Stimulated activated CD4-positive, alpha-beta T cell treated with anti-CD3 and anti-CD28 coated beads, Interleukin-2, amount 100 ng/mL, for 24 hours (primary cell): ENCODE results near the gene NT5DC1.
"Not testable (repeated sequence)": the region's sequence is repeated elsewhere in the genome, so short reads cannot be mapped to it uniquely, and the experiment has no call there.

Experiments
- DNase-seq, 2 donors: peaks; one replicate each; pipeline ENCODE4 v3.0.0-alpha.2; 2020

Gene NT5DC1

DNA sequence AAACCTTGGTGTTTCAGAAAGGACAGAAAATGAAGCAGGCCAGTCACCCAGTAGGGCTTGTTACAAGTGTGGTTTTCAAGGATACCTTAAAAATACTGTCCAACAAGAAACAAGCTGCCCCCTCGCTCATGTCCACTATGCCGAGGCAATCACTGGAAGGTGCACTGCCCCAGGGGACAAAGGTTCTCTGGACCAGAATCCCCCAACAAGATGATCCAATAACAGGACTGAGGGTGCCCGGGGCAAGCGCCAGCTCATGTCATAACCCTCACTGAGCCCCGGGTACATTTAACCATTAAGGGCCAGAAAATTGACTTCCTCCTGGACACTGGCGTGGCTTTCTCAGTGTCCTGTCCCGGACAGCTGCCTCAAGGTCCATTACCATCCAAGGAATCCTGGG lies 6.6 kb upstream of the NT5DC1 start:
- no peak for DNase-seq

DNA sequence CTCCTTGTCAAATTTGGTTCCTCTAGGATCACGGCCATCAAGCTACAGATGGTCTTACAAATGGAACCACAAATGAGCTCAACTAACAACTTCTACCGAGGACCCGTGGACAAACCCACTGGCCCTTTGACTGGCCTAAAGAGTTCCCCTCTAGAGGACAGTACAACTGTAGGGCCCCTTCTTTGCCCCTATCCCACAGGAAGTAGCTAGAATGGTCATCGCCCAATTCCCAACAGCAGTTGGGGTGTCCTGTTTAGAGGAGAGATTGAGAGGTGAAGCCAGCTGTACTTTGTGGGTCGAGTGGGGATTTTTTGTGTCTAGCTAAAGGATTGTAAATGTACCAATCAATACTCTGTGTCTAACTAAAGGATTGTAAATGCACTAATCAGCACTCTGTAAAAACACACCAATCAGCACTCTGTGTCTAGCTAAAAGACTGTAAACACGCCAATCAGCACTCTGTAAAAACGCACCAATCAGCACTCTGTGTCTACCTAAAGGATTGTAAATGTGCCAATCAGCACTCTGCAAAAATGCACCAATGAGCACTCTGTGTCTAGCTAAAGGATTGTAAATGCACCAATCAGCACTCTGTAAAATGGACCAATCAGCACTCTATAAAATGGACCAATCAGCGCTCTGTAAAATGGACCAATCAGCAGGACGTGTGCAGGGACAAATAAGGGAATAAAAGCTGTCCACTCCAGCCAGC lies 4.4 kb upstream of the NT5DC1 start:
- not testable (repeated sequence) for DNase-seq

GRCh38 chr6:116096979-116097816 lies 3.5 kb upstream of the NT5DC1 start:
- no peak for DNase-seq

GRCh38 chr6:116099036-116099435 lies 1.6 kb upstream of the NT5DC1 start:
- DNase-seq = no peak

GRCh38 chr6:116101302-116101718 lies 657 bp downstream of the NT5DC1 start:
- peak in 1 of 2 donors; percentile 81 for DNase-seq

- DNase-seq = no peak
Measured at GRCh38 chr6:116101790-116102189, 1.1 kb downstream of the NT5DC1 start.

GRCh38 chr6:116102873-116103272 lies 2.2 kb downstream of the NT5DC1 start:
- DNase-seq = no peak

DNA sequence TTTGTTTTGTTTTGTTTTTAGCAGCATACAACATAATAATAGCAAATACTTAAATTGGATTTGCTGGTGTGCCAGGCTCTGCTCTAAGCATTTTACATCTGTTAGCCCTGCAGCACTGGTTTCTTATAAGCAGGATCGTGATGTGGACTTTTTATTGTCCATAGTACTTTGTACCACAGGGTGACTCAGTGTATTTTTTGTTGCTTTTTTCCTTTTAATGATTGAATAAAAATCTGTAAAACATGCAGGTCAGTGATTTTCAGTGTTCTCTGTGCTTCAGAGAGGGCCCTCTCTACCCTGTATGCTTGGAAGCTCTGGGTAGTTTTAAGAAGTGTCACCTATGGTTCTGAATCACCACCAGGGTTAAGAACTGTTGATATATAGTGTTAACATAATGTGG lies 4.0 kb downstream of the NT5DC1 start:
- no peak for DNase-seq

- DNase-seq = no peak
Measured at GRCh38 chr6:116105247-116105646, 4.6 kb downstream of the NT5DC1 start.

DNA sequence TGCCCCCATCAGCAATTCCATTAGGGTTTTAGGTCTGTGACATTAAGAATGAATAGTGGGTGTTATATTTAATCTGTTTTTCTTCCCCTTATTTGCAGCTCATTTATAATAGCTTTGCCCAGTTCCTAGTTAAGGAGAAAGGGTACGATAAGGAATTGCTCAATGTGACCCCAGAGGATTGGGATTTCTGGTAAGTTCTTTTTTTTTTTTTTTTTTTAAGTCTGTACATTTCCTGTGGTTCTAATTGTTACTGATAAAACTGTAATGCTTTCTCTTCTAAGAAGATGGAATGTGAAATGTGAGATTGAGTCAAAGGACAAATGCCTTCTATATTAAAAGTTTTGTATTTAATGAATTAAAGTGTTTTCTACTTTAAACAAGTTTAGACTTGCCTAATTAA lies 5.5 kb downstream of the NT5DC1 start:
- no peak for DNase-seq

GRCh38 chr6:116108836-116109235 lies 8.2 kb downstream of the NT5DC1 start:
- no peak for DNase-seq

GRCh38 chr6:116111552-116112528 lies 11.2 kb downstream of the NT5DC1 start:
- DNase-seq = peak; percentile 33 to 45

DNA sequence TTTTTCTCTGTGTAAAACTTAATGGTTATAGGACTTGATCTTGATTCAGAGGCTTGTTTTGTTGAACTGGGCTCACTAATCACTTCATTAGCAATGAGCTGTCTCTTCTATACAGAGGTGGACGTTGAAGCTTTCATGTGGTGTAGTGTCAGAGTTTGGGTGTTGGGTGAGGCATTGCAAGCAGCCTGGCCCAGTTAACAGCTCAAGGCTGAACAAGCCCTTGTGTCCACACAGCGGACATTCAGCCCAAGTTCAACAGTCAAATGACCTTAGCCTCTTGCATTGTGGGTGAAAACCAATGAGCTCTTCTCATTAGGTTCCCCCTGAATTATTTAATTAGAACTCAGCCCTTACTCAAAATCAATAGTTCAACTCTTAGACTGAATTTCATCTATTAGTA lies 12.7 kb downstream of the NT5DC1 start:
- no peak for DNase-seq

DNA sequence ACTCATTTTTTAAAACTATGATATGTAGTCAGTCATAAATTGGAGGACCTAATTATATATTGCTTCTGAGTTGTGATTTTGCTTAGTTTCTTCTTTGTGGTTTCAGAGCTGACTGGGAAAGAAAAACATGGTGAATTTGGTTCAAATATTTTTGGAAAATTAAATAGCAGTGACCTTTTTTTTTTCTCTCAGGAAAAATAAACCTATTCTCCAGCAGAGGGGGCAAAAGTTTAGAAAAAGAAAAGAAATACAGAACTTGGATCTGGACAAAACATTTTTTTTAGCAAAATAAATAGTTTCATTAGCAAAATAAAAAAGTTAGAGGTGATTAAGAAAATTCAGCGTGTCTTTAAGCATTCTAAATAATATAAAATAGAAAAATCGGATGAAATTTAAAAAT lies 15.1 kb downstream of the NT5DC1 start:
- no peak for DNase-seq

DNA sequence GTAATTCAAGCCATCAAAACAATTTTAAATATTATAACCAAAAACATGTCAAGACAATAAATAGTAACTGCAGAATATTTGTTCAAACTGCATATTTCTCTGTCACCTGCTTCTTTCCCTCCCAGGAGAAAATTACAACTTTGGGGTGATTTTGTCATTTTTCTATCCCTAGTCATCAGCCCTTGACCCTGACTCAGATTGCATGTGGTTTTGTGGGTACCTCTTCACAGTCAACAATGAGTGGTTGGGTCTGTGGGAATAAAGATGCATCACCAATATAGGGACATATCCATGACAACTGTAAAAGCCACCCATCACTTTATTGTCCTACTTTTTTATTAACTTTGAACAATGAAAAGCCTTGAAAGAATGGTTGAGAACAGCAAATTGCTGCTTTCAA lies 18.0 kb downstream of the NT5DC1 start:
- DNase-seq = no peak

- no peak for DNase-seq
Measured at GRCh38 chr6:116120430-116120829, 19.8 kb downstream of the NT5DC1 start.

DNA sequence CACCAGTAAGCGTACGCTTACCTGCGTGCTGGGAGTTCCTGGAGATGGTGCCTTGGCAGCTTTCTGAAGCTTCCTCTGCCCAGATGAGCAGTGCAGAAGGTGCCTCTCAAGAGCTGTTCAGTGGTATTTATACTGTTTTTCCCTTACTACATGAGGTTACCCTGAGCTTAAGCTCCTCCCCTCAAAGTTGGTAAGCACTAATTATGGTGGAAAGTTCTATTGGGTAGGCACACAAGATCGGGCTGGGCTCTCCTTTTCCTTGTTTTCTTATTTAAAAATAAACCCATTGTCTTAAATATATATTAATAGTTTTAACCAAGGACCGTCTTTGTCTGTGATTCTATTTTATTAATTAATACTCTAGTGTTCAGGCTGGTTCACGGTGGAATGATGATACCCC lies 25.4 kb downstream of the NT5DC1 start, which contains the start of gene COL10A1:
Gene COL10A1 (minus strand): TSS at position 101 of the 400 bp plus-strand sequence. CDS start 640 bp downstream, outside the sequence.
- no peak for DNase-seq

DNA sequence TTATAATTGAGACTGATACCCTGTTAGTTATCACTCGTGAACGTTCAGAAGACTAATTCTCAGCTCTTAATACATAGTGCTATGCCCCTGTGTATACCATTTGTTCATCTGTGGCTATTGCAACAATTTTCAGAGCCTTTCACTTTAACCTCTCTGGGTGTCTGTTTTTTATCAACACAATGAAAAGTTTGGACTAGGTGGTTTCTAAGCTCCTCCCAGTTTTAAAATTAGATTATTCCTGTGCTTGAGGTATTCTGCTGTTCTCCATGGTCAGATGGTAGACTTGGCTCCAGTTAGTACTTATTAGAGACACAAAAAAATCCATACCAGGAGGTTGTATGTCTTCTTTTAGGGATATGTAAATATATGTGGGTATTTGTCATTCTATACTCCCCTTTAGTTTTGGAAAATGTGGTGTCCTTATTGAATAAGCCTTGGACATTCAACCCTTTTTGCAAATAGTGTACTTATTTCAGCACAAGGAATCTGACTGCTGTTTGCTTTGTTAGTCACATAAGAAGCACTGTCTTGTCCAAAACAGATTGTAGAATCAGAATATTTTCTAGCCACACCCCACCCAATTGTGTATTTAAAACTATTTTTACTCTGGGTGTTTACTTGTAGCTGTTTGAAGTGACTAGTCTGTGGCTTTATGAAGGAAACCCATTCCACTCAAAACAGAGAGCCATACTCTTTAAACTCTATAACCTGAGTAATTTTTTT lies 27.3 kb downstream of the NT5DC1 start:
- DNase-seq = no peak

DNA sequence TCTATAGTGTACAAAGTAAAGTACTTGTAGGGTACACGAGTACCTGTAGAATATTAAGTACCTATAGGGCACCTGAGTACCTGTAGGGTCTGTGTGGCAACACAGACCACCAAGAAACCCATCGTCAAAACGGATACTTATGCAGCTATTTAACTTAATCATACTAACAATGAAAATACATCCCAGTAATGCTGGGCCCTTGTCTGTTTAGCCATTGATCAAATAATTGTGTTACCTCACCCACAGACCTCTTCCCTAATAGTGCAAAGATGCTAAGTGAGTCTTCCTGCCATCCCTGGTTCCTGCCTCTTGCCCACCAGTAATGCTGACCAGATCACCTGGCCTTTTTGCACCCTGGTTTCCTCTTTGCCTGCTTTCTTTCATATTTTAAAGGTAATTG lies 32.8 kb downstream of the NT5DC1 start:
- DNase-seq = no peak

- no peak for DNase-seq
Measured at GRCh38 chr6:116136373-116136772, 35.7 kb downstream of the NT5DC1 start.

GRCh38 chr6:116136933-116137340 lies 36.3 kb downstream of the NT5DC1 start:
- DNase-seq = no peak

GRCh38 chr6:116139917-116140316 lies 39.3 kb downstream of the NT5DC1 start:
- no peak for DNase-seq
